Fibroblast of peridontal ligament (primary cell): ENCODE results near the gene CWF19L1.
"Not testable (repeated sequence)": the region's sequence is repeated elsewhere in the genome, so short reads cannot be mapped to it uniquely, and the experiment has no call there.

ENCODE experiments used
- DNase-seq: peaks from one replicate; pipeline ENCODE4 v3.0.0-alpha.2; 2010; ENCODE audit errors: extremely low read depth

CWF19L1 gene

GRCh38 chr10:100267239-100268104 is at the start of gene CWF19L1:
Gene CWF19L1 (minus strand): TSS chr10:100267638. CDS start chr10:100267593, 45 bp downstream.
- DNase-seq, result peak; percentile 88

GRCh38 chr10:100315615-100316014 is 48.2 kb upstream of the CWF19L1 start:
- DNase-seq, result no peak

- DNase-seq, result no peak
These were observed 43.9 kb upstream of the CWF19L1 start for GRCh38 chr10:100311298-100311697.

GRCh38 chr10:100307684-100308083 is 40.2 kb upstream of the CWF19L1 start:
- peak; percentile 57 for DNase-seq

GRCh38 chr10:100306861-100307260 is 39.4 kb upstream of the CWF19L1 start:
- no peak for DNase-seq

GRCh38 chr10:100304414-100304813 is 37.0 kb upstream of the CWF19L1 start:
- DNase-seq, result no peak

- DNase-seq, result peak; percentile 45
These were observed 36.4 kb upstream of the CWF19L1 start for GRCh38 chr10:100303724-100304319.

GRCh38 chr10:100301123-100301522 is 33.7 kb upstream of the CWF19L1 start:
- DNase-seq, result not testable (repeated sequence)

GRCh38 chr10:100297242-100297641 is 29.8 kb upstream of the CWF19L1 start:
- DNase-seq, result no peak

GRCh38 chr10:100293066-100293465 is 25.6 kb upstream of the CWF19L1 start:
- DNase-seq, result no peak

GRCh38 chr10:100292300-100292699 is 24.9 kb upstream of the CWF19L1 start:
- DNase-seq, result not testable (repeated sequence)

GRCh38 chr10:100291356-100291755 is 23.9 kb upstream of the CWF19L1 start:
- DNase-seq, result no peak

- DNase-seq, result no peak
These were observed 22.2 kb upstream of the CWF19L1 start for GRCh38 chr10:100289641-100290040.

GRCh38 chr10:100288196-100288595 is 20.8 kb upstream of the CWF19L1 start:
- DNase-seq, result no peak

GRCh38 chr10:100287756-100288155 is 20.3 kb upstream of the CWF19L1 start:
- no peak for DNase-seq

GRCh38 chr10:100286051-100287033 is 18.9 kb upstream of the CWF19L1 start, which contains the start of gene BLOC1S2:
Gene BLOC1S2 (minus strand): TSS chr10:100286680. CDS start chr10:100286659, 21 bp downstream.
- peak; percentile 87 for DNase-seq

- peak; percentile 17 for DNase-seq
These were observed 17.9 kb upstream of the CWF19L1 start for GRCh38 chr10:100285326-100285725.

- DNase-seq, result no peak
These were observed 15.5 kb upstream of the CWF19L1 start for GRCh38 chr10:100282907-100283306.

- not testable (repeated sequence) for DNase-seq
These were observed 9.5 kb upstream of the CWF19L1 start for GRCh38 chr10:100276971-100277370.

GRCh38 chr10:100265821-100266485 is 1.5 kb downstream of the CWF19L1 start:
- no peak for DNase-seq

GRCh38 chr10:100254191-100254590 is 13.2 kb downstream of the CWF19L1 start:
- DNase-seq, result no peak
